HG02981 (cell line): ENCODE data around the gene HIF1A.

Experiments used
- ATAC-seq: cut with Tn5 transposase; IDR thresholded peaks from one replicate; pipeline ENCODE4 v1.9.1; 2021; ENCODE audit warnings: mild to moderate bottlenecking, moderate library complexity; ENCODE audit not compliant: unreplicated experiment

Gene HIF1A

GRCh38 chr14:61769893-61770292 lies 74.6 kb downstream of the HIF1A start:
- no peak for ATAC-seq

GRCh38 chr14:61774861-61775260 lies 79.5 kb downstream of the HIF1A start:
- no peak for ATAC-seq

GRCh38 chr14:61780125-61780524 lies 84.8 kb downstream of the HIF1A start:
- no peak for ATAC-seq

- ATAC-seq = no peak
These were observed 102.0 kb downstream of the HIF1A start for GRCh38 chr14:61797309-61797708.
